Middle frontal gyrus (tissue), 1 donor: ENCODE results near the gene CD1C.
"Not testable (repeated sequence)": the region's sequence is repeated elsewhere in the genome, so short reads cannot be mapped to it uniquely, and the experiment has no call there.

Experiments
- DNase-seq: peaks from one replicate; pipeline ENCODE4 v3.0.0-alpha.2; 2015; ENCODE audit warnings: low spot score; ENCODE audit errors: extremely low spot score

The CD1C gene

DNA sequence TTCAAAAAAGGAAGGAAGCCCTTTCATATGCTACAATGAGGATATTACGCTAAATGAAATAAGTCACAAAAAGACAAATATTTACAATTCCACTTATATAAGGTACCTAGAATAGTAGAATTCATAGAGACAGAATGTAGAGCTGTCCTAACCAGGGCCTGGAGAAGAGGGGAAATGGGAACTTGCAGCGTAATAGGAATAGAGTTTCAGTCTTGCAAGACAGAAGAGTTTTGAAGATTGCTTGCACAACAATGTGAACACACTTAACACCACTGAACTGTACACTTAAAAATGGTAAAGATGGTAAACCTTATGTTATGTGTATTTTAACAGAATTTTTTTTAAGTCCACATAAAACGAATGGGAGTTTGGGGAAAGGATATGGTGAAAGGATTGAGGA is 38.7 kb downstream of the CD1C start:
- no peak for DNase-seq

DNA sequence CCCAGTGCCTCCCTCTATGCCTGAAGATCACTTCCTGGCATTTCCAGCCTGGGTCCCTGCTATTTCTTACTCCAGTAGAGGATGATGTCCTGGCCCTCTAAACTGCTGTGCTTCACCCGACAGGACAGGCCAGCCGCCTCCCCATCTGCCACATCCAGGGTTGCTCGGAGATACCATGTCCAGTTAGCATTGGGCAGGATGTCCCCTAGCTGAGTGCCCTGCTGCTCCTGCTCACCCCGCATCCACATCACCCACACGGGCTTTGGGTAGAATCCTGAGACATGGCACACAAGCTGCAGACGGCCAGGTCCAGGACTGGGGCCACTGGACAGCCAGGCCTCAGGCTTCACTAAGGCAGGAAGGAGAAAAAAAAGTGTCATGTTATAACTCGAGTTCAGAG is 39.6 kb downstream of the CD1C start:
- DNase-seq: no peak

DNA sequence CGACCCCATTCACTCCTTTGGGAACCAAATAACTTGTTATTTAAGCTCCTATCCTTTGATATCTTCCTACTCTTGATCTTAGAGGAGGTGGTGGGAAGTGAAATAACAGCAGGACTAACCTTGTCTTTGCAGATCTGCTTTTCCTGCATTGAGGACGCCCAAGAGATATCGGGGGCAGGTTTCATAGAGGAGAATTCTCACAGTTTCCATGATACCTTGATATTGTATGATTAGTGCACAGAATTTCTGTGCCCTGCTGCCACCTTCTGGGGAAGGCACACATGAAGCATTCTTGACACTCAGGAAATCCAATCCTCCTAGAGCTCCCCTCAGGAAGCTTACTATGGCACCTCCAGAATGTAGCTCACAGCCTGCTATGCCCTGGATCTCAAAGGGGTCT is 40.0 kb downstream of the CD1C start:
- DNase-seq: no peak

DNA sequence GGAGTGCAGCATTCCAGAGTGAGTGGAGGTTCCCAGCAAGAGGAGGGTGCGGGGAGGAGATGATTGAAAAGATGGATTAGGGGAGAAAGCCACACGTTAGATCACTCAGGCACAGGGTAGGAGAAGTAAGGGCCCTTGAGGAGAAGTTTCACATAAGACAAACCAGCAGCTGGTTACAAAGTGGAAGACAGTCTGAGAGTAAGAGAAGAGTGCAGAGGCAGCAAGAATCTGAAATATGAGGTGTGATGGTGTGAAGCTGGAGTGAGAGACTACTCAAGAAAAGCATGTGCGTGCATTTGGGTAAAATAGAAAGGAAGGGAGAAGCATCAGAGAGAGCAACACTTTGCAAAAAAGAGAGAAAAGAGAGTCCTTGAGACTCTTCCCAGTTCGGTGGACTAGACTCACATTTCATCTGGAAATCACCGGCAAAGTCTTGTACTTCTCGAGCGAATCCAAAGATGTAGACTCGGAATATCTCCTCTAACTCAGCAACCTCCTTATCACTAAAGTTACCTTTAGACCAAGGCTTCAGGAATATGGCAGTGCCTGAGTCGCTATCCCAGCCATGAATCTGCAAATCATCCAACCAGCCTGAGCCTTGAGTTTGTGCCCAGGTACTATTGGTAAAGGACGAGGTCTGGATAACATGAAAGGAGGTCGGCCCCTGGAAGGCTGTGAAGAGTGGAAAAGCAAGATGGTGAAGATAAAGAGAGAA is 40.8 kb downstream of the CD1C start:
- DNase-seq: no peak

DNA sequence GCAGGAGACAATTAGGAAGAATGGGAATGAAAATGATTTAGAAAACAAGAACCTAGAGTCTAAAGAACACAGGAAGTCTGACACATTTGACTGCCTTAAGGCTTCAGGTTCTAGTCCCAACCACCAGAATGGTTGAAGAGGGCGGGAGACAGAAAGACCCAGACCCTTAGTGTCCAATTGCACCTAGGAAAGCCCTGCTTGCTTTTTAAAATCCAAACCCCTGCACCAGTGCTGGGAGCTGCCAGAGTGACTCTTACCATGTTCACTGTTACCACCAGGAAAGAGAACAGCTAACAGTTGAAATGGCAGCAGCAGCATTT is 41.3 kb downstream of the CD1C start:
- no peak for DNase-seq

DNA sequence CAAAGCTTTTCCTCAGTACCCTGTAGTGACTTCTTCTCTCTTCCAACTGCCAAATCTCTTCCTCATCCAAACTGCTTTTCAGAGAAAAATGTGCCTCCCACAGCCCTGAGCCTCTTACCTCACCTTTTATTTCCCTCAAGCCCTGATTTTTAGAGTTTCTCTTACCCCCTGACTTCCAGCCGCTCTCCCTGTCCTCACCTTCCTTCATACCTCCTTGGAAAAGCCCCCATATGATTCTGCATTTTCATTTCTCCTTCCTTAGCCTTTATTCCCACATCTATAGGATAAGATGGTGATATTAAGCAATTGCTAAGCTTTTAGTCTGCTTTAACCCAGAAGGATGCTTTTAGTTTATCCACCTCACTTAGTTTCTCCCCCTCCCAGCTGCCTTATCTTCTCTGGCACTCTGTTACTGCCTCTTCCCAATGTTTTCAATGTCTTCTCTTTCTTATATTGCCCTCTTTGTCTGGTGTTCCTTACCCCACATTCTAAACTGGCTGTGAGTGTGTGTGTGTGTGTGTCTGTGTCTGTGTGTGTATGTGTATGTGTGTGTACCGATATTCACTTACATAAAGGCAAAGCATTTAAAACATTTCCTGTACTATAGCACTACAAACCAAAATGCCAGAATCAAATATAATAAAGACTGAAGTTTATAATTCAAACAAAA is 41.9 kb downstream of the CD1C start, which contains the start of gene CD1B:
CD1B (minus strand) TSS at position 51 of the 670 bp plus-strand sequence. CDS start 108 bp downstream, outside the sequence.
- no peak for DNase-seq

DNA sequence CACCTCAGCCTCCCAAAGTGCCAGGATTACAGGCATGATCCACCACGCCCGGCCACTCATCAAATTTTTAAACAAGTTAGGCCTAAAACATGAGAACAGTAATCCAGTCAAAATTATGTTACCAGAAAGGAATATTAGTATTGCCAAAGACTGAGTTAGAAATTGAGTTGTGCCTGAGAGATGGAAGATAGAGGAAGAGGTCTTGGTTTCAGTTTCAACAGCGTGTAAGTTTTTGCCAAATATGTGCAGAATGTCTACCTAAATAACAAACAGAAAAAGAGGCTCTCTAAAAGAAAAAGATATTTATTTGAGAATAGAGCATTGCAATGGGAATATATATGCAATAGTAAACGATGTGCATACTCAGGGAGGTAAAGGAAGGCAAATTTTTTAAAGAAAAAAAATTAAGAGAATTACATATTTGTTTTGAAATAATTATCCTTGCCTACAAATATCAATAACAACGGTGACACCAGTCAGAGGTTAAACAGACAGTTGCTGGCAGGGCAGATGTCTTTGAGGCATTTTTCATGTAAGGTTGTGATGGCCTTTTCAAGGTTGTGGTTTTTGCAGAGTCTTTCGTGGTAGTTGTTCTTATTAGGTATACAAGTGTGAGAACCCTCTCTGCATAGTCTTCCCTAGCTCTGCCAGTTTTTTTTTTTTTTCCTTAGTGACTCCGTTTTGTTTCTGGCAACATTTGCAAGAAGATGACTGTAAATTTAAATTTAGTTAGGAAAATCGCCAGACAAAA is 43.9 kb downstream of the CD1C start:
- no peak for DNase-seq

DNA sequence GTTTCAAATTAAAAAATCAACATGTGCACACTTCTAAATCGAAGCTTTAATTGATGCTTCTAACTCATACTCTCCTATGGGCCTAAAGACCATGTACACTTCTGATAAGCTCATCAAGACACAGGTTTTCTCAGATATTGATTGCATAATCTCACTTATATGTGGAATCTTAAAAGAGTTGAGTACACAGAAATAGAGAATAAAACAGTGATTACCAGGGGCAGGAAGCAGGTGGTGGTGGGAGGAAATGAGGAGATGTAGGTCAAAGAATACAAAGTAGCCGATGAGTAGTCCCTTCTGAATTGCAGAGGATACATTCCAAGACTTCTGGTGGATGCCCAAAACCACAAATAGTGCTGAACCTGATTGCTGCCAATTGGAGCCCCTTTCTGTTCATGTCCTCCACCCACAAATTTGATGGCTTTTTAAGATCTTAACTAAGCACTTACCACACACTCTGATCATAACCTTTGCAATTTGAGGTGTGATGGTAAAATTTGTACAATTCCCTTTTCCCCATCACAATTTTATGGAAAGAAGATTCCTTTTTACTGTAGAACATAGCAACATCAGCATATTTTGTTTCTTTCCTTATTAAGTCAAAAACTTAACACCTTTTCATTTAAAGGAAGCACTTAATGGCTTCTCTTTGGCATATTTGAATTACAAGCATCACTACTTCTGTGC is 44.9 kb downstream of the CD1C start:
- no peak for DNase-seq

DNA sequence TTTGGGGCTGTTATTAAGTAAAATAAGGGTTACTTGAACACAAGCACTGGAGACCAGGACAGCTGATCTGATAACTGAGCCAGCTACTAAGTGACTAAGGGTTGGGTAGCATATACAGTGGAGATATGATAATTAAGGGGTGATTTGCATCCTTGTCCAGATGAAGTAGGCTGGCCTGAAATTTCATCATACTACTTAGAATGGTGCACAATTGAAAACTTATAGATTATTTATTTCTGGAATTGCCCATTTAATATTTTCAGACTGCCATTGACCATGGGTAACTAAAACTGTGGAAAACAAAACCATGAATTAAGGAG is 45.5 kb downstream of the CD1C start:
- no peak for DNase-seq

DNA sequence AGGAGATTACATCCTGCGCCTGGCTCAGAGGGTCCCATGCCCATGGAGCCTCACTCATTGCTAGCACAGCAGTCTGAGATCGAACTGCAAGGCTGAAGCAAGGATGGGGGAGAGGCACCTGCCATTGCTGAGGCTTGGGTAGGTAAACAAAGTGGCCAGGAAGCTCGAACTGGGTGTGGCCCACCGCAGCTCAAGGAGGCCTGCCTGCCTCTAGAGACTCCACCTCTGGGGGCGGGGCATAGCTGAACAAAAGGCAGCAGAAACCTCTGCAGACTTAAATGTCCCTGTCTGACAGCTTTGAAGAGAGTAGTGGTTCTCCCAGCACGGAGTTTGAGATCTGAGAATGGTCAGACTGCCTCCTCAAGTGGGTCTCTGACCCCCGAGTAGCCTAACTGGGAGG is 46.7 kb downstream of the CD1C start:
- DNase-seq: not testable (repeated sequence)
